Coronary artery (tissue), 2 donors: Measurements from ENCODE around the gene ATP4A.

ENCODE experiments used
- DNase-seq: peaks from one replicate; pipeline ENCODE4 v3.0.0-alpha.2; 2017; ENCODE audit warnings: low spot score
- H3K27ac ChIP-seq, 2 donors: fragments of 200-600 bp; sonication (generic); one replicate each; pipeline ENCODE4 v1.5.1; 2016 to 2019
- H3K4me3 ChIP-seq: fragments of 200-600 bp; sonication (generic); 2 replicates; pipeline ENCODE4 v1.5.1; 2016; ENCODE audit warnings: mild to moderate bottlenecking, moderate library complexity
- TF ChIP-seq, protein P1 (sequence below): fragments of 200-600 bp; sonication (generic); IDR thresholded peaks from one replicate; pipeline ENCODE4 v1.5.1; 2019; ENCODE audit warnings: antibody characterized with exemption

Gene ATP4A

DNA sequence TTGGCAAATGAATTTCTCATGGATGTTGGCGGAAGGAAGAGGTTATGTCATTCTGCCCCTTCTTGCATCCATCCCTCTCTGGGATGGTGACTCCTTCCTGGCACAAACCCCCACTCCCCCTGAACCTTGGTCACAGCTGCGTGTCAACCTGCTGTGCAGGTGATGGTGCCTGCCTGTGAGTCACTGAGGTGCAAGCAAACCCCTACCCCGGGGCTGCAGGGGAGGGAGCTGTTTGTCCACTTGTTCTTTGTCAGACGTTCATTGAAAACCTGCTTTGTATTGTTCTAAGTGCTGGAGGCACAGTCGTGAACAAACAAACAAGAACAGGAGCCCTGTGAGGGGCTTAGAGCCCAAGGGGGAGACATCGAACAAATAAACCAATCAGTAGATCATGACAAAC, 32.2 kb downstream of the ATP4A start:
- Histone ChIP-seq H3K27ac (no peak overlapping the region), H3K4me3 (no peak overlapping the region)
- no peak for DNase-seq
- TF ChIP-seq, protein P1, sequence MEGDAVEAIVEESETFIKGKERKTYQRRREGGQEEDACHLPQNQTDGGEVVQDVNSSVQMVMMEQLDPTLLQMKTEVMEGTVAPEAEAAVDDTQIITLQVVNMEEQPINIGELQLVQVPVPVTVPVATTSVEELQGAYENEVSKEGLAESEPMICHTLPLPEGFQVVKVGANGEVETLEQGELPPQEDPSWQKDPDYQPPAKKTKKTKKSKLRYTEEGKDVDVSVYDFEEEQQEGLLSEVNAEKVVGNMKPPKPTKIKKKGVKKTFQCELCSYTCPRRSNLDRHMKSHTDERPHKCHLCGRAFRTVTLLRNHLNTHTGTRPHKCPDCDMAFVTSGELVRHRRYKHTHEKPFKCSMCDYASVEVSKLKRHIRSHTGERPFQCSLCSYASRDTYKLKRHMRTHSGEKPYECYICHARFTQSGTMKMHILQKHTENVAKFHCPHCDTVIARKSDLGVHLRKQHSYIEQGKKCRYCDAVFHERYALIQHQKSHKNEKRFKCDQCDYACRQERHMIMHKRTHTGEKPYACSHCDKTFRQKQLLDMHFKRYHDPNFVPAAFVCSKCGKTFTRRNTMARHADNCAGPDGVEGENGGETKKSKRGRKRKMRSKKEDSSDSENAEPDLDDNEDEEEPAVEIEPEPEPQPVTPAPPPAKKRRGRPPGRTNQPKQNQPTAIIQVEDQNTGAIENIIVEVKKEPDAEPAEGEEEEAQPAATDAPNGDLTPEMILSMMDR = no peak

DNA sequence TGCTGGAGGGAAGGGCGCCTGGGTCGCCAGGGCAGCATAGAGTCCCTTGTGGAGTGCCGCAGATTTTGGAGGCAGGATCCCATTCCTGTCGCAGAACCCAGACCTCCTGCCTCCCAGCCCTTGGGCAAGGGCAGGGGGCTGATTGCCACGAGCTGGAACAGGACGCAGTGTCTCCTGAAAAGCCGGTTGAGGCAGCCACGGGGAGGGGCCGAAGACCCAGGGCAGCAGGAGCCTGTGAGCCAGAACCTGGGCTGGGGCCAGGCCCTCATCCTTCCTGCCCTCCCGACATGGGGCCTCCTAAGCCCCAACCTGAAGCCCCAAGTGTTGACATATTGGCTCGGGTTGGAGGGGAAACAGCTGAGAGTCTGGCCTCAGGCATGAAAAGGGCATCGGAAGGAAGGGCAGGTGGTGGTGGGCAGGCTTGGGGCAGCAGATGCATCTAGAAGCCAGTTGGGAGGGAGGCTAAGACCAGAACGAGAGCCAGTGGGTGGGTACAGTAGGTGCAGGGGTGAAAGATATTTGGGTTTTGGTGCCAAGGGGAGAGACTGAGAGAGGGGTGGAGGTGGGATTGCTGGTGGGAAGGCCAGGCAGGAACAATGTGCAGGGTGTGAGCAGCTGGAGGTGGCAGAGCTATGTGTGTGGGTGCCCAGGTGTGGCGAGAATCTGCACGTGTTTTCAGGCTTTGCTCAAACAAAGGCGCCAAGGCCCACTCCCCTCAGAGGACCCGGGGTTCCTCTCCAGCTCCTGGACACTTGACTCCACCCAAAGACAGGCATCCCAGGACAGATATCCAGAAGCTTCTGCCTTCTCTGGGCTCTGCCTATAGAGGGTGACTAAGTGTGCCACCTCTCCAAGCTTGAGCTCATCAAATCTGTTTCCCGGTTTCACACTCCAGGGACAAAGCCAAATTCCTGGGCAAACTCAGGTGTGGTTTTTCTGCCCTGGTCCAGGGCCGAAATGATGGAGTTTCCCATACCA, 33.9 kb downstream of the ATP4A start:
- Histone ChIP-seq H3K4me3 (no peak overlapping the region), H3K27ac (no peak overlapping the region)
- DNase-seq = no peak
- TF ChIP-seq, protein P1 = no peak

DNA sequence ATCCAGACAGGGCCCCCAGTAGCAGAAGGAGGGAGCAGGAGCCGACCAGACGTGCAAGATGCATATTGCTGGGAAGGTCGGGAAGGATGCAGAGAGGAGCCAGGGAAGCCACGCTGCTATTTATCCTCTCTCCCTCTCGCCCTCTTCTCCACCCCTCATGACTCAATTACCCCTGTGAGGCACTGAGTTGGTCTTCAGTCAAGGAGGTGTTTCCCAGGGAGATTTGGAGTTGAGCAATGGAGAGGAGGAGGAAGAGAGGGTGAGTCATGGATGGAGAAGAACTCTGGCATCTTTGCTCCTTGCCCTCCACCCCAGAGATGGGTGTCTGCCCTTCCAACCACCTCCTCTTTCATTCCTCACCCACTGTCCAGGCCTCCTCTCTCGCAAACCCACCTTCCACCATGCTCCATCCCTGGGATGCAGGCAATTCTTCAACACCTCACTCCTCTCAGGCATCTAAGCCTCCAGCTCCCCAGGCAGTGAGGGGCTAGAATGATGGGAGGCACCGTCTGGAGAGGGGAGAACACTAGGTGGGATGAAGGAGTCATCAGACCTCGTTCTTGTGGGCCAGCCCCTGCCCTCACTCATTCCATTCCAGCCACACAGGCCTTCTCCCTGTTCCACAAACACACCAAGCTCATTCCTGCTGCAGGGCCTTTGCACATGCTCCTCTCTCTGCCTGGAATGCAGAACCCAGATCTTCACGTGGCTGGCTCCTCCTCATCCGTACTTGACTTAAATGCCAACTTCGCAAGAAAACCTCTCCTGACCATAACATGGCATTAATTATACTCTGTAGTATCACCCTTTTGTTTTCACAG, 35.0 kb downstream of the ATP4A start, which contains the start of gene SBSN:
Gene SBSN, minus strand, starts transcription at position 94 of the 821 bp plus-strand sequence. Its CDS starts 30 bp downstream, at position 64.
- Histone ChIP-seq H3K4me3 (no peak within 1 kb of the TSS), H3K27ac (no peak within 1 kb of the TSS)
- TF ChIP-seq, protein P1 = no peak
- DNase-seq = no peak

DNA sequence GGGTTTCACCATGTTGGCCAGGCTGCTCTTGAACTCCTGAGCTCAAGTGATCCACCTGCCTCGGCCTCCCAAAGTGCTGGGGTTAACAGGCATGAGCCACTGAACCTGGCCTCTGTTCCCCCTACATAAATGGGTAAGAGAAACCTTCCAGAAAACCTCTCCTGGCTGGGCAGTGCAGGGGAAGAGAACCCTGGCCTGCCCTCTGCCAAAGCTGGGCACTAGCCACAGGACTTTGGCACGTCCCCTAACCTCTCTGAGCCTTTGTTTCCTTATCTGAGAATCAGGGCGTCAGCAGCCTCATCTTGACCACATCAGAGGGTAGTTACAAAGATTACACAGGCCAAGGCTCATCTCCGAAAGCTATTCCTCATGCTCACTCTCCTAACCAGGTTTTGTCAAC, 37.6 kb downstream of the ATP4A start:
- DNase-seq = no peak
- no peak overlapping the region for H3K4me3 ChIP-seq
- TF ChIP-seq, protein P1 = no peak
- no peak overlapping the region for H3K27ac ChIP-seq

DNA sequence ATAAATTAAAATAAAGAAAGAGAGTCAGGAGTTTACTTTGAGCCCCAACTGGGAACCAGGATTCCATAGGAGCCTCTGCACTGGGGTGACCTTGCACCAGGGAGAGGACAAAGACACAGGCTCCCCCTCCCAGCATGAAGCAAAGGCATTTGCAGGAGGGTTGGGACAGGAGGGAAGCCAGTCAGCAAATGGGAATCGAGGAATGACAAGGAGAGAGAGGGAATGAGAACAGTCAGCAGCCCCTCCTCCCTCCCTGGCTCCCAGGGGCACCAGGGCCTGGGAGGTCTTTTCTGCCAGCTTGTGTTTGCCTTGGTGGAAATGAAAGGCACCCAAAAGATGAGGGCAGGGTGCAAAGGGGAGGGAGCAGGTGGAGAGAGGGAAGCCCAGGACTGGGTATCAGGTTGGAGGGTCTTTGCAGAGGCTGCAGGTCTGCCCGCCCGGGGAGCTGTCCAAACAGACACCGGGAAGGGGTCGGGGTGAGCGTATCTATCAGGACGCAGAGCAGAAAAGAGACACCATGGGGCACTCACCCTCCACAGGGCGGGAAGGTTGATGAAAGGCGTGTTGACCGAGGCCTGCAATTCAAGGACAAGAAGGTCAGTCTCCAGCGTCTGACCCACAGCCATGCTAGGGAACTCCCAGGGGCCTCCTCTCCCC, 39.1 kb downstream of the ATP4A start:
- Histone ChIP-seq H3K27ac (no peak overlapping the region), H3K4me3 (no peak overlapping the region)
- no peak for DNase-seq
- TF ChIP-seq, protein P1 = no peak

DNA sequence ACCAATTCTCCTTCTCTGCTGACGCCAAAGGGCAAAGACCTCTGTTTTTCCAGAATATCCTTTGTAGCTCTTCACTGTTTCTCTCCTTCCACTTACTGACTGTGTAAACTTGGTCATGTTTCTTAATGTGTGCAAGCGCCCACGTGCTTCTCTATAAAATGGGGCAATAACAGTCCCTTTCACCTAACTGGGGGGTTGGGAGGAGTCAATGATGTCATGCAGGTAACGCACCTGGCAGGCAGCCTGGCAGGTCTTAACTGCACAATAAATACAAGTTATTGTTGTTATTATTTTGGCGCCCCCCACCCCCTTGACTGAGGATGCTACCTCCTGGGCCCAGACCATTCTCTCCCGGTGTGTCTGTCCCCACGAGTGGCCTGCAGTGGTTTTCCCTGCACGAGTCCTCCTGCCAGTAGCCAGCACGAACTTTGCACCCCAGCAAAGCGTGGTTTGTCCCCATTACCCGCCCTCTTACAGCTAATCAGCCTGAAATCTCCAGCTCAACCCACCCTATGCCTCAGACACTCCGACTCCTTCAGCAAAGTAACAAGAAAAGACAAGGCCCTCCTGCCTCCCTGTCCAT, 40.6 kb downstream of the ATP4A start:
- Histone ChIP-seq H3K27ac (no peak overlapping the region), H3K4me3 (no peak overlapping the region)
- TF ChIP-seq, protein P1 = no peak
- no peak for DNase-seq
